Muscle layer of colon (tissue), 2 donors: ENCODE results near the gene TAF4.

Experiments
- H3K27ac ChIP-seq: one replicate; pipeline ENCODE4 v1.7.0; 2013; ENCODE audit warnings: low read depth, mild to moderate bottlenecking, low read length, moderate library complexity
- H3K27me3 ChIP-seq, 2 donors: one replicate each; pipeline ENCODE4 v1.7.0; 2013; ENCODE audit warnings: low read length in 2 of 2, mild to moderate bottlenecking in 2 of 2; ENCODE audit not compliant: insufficient read depth in 2 of 2, control insufficient read depth in 1 of 2
- H3K36me3 ChIP-seq: one replicate; pipeline ENCODE4 v1.7.0; 2013; ENCODE audit warnings: mild to moderate bottlenecking, low read length; ENCODE audit not compliant: insufficient read depth
- H3K4me1 ChIP-seq: one replicate; pipeline ENCODE4 v1.7.0; 2013; ENCODE audit warnings: mild to moderate bottlenecking, low read length; ENCODE audit not compliant: insufficient read depth
- H3K4me3 ChIP-seq, 2 donors: one replicate each; pipeline ENCODE4 v1.7.0; 2013; ENCODE audit warnings: low read length in 2 of 2, low read depth in 1 of 2, mild to moderate bottlenecking in 1 of 2, moderate library complexity in 1 of 2
- H3K9ac ChIP-seq: one replicate; pipeline ENCODE4 v1.7.0; 2013; ENCODE audit warnings: low read length
- H3K9me3 ChIP-seq: one replicate; pipeline ENCODE4 v1.7.0; 2013; ENCODE audit warnings: mild to moderate bottlenecking, low read length
- donor health status: abdominal sarcoma.
- donor health status: Adenocarcinoma of cecum.

The TAF4 gene

DNA sequence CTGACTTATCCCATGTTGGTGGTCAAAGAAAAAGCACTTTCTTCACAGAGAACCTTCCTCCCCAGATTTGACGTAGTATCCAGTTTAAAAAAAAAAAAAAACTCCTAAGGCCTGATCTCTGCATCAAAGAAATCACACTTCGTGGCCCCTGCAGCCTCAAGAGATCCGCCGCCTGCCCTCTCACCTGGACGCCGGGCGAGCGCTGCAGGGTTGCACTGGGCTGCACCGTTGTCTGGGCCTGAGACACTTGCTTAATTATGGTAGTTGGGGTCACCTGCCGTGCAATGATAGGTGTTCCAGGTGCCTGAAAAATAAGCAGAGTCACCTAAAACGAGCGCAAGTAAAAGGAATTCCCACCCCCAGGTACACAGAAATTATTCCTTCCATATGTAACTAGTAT is 53.0 kb downstream of the TAF4 start:
- peaks cover 17% of the 10 kb centered on the region for H3K4me1 ChIP-seq
- H3K27ac ChIP-seq = no peak overlapping the region
- H3K4me3 ChIP-seq = no peak overlapping the region
- peaks cover 51% of the 10 kb centered on the region for H3K36me3 ChIP-seq
- H3K9me3 ChIP-seq = no peaks in the 10 kb centered on the region
- H3K27me3 ChIP-seq = no peaks in the 10 kb centered on the region
- H3K9ac ChIP-seq = no peak overlapping the region

DNA sequence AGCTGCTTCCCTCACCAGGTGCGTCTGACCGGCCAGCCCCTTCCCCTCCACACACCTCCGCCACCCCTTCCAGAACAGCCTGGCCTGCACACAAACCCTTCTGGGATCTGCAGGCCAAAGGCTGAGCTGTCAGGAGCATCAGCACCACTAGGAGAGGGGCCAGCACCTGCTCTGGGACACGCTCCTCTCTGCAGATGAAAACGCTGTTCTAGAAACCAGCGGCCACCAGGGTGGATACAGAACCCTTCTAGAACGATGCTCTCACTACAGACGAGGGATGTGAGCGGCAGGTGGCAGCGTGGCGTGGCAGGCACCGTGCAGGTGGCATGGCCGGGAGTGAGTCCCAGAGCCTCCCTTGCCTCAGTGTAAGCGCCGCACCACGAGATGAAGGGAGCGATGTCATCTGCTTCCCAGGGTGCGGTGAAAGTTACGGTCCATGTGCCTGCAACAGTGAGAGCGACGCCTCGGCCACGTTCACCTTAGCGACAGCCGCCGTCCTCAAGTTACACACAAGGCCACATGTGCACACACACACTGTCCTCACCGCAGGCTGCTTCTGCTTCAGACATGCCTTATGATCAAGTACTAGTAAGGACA is 53.6 kb downstream of the TAF4 start:
- Histone ChIP-seq H3K27ac (no peak overlapping the region), H3K27me3 (no peaks in the 10 kb centered on the region), H3K9ac (no peak overlapping the region), H3K4me1 (peaks cover 17% of the 10 kb centered on the region), H3K36me3 (peaks cover 57% of the 10 kb centered on the region), H3K9me3 (no peaks in the 10 kb centered on the region), H3K4me3 (no peak overlapping the region)

DNA sequence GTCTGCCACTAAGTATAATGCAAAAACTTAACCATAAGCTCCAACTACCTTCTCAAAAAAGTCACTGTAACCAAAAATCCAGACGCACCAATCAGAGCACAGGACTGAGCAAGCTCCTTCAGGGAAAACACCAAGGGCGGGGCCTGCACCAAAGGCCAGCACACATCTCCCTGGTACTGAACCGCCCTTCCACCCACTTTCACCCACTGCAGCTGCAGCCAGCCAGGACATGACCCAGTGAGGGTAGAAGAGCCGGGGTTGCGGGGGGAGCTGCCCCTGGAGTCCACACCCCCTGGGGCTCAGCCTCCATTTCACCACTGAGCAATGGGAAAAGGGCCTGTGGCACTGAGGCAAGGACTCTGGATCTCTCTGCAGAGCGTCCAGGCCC is 54.3 kb downstream of the TAF4 start:
- Histone ChIP-seq H3K9ac (no peak overlapping the region), H3K27ac (no peak overlapping the region), H3K36me3 (peaks cover 63% of the 10 kb centered on the region)

DNA sequence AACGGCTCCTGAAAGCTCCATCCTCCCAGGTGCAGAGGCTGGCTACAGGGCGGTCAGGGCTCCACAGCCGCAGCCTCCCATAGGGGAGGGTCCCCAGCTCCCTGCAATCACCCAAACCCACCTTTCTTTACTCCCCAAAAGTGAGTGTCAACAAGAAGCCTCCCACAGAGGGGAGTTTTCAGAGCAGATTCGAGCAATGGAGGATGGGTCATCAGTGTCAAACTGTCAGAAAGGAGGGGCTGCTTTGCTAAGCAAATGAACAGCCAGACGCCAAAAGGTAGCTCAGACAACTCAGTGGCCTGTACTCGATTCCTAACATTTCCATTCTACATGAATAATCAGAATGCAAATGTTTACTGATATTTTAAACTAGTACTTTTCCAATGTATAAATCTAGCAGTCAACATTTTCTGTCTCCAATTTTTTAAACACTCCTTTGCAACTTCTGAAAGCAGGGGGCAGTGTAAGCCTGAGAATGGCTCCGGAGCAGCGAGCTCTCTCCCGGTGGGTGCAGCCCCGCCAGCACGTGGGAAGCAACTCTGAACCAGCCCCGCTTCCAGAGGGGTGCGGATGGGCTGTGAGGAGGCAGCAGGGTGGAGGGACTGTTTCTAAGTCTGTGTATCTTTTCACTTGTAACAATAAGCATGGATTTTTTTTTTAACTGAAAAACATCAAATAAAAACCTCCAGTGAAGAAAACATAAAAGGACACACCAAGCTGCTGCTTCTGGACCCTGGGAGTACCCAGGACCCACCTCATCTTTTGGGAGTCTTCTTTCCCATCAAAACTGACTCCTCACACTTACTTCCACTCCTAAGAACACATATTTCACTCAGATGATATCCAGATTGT is 54.9 kb downstream of the TAF4 start:
- H3K9me3 ChIP-seq = no peaks in the 10 kb centered on the region
- H3K4me3 ChIP-seq = no peak overlapping the region
- H3K27me3 ChIP-seq = no peaks in the 10 kb centered on the region
- H3K9ac ChIP-seq = no peak overlapping the region
- H3K36me3 ChIP-seq = peaks cover 69% of the 10 kb centered on the region
- peaks cover 17% of the 10 kb centered on the region for H3K4me1 ChIP-seq
- no peak overlapping the region for H3K27ac ChIP-seq

More for the DNA sequence above, 54.3 kb downstream of the TAF4 start:
- peaks cover 17% of the 10 kb centered on the region for H3K4me1 ChIP-seq
- H3K4me3 ChIP-seq = no peak overlapping the region
- no peaks in the 10 kb centered on the region for H3K9me3 ChIP-seq
- H3K27me3 ChIP-seq = no peaks in the 10 kb centered on the region

DNA sequence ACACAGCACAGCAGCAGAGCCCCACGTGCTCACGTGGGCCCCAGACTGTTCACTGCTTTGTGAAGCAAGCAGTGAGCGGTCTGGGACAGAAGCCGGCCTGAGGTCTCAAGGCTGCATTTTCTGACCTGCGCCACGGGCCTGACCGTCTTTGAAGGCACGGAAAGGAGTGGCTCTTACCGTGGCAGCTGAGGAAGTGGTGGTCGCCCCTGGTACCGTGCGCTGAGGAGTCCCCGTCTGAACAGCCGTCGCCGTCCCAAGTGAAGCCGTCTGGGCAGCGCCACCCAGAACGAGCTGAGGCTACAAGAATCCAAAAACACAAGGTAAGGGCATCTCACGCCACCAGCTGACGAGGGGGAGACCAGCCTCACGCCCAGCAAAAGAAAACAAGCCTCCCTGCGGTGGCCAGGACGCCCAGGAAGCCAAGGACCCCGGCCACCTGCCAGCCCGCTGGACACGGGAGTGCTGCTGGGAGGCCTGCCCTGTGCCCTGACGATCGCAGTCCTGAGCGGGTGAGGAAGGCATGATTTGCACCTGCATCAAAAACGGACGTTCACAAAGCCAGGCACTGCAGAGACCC is 55.7 kb downstream of the TAF4 start:
- H3K4me3 ChIP-seq = no peak overlapping the region
- H3K4me1 ChIP-seq = peaks cover 10% of the 10 kb centered on the region
- H3K36me3 ChIP-seq = peaks cover 77% of the 10 kb centered on the region
- no peak overlapping the region for H3K9ac ChIP-seq
- H3K9me3 ChIP-seq = no peaks in the 10 kb centered on the region
- no peak overlapping the region for H3K27ac ChIP-seq
- no peaks in the 10 kb centered on the region for H3K27me3 ChIP-seq

DNA sequence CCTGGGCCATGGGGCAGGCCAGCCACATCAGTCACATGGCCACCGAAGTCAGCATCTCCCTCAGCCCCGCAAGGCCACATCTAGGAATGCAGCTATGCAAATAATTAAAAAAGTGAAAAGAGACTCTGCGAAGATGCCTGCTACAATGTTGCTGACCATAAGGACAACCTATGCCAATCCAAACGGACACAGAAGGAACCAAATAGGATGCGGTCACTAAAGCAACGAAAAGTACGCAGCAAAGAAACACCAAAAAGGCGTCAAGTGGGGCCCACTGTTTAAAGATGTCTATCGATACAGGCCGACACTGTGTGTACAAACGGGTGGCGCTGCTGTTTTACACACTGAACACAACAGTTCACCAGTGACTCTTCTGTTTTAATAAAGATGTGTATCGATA is 56.4 kb downstream of the TAF4 start:
- Histone ChIP-seq H3K4me3 (no peak overlapping the region), H3K27me3 (no peaks in the 10 kb centered on the region), H3K27ac (no peak overlapping the region), H3K4me1 (peaks cover 6% of the 10 kb centered on the region), H3K9ac (no peak overlapping the region), H3K36me3 (peaks cover 80% of the 10 kb centered on the region), H3K9me3 (no peaks in the 10 kb centered on the region)

DNA sequence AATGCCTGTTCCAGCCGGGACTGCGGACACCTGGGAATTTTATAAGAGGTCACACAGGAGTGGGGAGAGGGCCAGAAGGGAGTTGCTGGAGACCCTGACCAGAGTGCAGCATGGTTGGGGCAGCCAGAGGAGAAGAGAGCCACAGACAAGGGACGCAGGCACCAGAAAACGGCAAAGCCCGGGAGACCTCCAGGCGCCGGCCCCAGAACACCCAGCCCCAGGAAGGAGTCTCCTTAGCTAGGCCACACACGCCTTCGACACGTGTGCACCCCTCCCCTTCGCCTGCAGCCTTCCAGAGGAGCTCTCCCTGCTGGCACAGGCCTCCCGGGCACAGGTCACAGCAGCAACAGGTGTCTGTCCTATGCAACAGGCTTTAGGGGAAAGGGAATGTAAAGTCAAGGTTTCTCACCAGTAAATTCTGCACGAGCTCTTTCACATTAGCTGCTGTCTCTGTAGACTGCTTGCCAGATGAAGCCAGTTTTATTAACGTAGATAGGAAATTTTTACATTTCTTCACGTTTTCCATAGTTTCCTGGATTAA is 57.0 kb downstream of the TAF4 start:
- H3K9ac ChIP-seq = no peak overlapping the region
- H3K27me3 ChIP-seq = no peaks in the 10 kb centered on the region
- H3K27ac ChIP-seq = no peak overlapping the region
- peaks cover 74% of the 10 kb centered on the region for H3K36me3 ChIP-seq
- H3K4me3 ChIP-seq = no peak overlapping the region
- peaks cover 6% of the 10 kb centered on the region for H3K4me1 ChIP-seq
- H3K9me3 ChIP-seq = no peaks in the 10 kb centered on the region

DNA sequence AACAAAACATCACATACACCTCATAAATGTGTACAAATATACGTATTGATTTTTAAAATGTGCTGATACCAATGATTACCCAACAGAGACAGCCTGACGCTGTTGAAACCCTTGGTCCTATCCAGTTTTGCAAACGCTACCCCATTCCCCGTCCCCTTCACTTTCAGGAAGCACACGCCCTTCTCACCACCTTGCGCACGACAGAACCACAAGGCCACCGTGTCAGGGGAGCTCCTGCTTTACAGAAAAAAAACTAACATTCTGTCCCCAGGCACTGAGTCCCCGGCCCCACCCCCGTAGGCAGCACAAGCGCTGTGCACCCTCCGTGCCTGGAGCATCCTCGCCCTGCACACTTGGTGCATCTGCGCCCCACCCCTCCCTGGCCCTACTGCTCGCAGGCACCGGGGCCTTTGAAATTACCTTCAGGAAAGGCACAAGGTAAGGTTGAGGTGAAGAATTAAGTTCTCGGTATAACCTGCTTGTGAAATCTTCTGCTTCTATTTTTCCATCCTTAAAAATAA is 58.5 kb downstream of the TAF4 start:
- H3K4me1 ChIP-seq = peaks cover 6% of the 10 kb centered on the region
- no peaks in the 10 kb centered on the region for H3K9me3 ChIP-seq
- no peak overlapping the region for H3K9ac ChIP-seq
- no peaks in the 10 kb centered on the region for H3K27me3 ChIP-seq
- peaks cover 75% of the 10 kb centered on the region for H3K36me3 ChIP-seq
- no peak overlapping the region for H3K4me3 ChIP-seq
- no peak overlapping the region for H3K27ac ChIP-seq

DNA sequence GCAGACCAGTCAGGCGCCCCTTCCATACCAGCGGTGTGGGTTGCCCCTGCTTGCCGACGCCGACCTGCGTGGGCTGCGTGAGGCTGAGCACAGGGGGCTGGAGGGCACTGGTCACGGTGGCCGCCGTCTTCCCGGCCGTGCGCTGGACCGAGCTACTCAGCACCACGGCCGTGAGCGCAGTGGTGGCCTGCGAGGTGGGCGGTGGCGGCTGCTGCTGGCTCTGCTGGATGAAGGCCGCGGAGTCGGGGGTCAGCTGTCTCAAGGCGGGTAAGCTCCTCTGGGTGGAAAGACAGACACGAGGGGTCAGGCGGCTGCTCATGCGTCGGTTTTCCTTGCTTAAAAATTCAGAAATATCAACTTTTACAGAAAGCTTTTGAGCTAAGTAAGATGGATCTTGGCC is 59.2 kb downstream of the TAF4 start:
- H3K27ac ChIP-seq = no peak overlapping the region
- H3K4me3 ChIP-seq = no peak overlapping the region
- H3K9me3 ChIP-seq = no peaks in the 10 kb centered on the region
- H3K27me3 ChIP-seq = no peaks in the 10 kb centered on the region
- H3K9ac ChIP-seq = no peak overlapping the region
- peaks cover 75% of the 10 kb centered on the region for H3K36me3 ChIP-seq
- peaks cover 6% of the 10 kb centered on the region for H3K4me1 ChIP-seq

DNA sequence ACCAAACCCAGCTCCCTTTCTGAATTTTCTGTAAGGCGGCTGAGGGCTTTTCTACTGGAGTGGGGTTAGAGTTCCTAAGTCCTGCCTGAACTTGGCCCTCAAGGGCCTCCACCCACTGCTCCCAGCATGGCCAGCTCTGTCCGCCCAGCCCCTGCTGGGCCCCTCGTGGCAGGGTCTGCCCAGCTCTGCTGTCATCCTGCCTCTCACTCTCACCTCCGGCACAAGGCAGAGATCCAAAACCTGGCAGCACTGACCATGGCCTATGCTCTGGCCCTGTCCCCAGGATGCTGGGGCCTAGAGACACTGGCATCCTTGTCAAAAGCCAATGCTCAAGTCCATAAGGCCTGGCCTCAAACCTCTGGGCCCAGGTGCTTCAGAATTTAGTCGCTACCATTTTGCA is 61.1 kb downstream of the TAF4 start:
- Histone ChIP-seq H3K27me3 (no peaks in the 10 kb centered on the region), H3K9me3 (no peaks in the 10 kb centered on the region), H3K36me3 (peaks cover 84% of the 10 kb centered on the region), H3K9ac (no peak overlapping the region), H3K27ac (no peak overlapping the region), H3K4me1 (no peaks in the 10 kb centered on the region), H3K4me3 (no peak overlapping the region)

DNA sequence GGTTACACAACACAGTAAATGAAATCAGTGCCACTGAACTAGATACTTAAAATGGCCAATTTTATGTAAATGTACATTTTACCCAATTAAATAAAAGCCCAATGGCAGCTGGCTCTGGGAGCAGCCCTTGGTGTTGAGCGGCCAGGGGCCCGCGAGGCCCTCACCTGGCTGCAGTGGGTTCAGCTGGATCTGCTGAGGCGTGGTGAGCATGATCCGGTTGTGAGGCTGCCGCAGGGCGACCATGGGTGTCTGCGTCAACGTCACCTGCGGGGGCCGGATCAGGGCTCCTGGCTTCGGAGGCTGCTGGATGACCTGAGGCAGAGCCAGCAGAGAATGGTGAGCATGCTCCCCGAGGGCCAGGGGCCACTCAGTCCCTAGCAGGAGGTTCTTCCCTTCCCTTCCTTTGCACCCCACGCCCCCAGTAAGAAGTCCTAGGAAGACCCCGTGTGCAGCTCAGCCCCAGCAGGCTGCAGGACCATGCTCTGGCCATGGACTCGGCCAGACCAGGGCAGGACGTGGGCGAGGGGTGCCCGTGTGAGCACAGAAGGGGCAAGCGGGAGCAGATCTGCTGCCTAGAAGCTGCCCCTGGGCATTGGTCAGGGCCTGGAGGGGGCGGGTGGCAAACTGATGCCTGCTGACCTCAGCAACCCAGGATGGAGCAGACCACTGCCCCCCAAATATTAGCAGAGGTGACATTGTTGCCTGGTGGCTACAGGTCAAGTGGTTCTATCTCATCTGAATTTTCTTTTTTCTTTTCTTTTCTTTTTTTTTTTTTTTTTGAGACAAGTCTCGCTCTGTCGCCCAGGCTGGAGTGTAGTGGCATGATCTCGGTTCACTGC is 61.9 kb downstream of the TAF4 start:
- Histone ChIP-seq H3K36me3 (peaks cover 84% of the 10 kb centered on the region), H3K4me3 (no peak overlapping the region), H3K9me3 (no peaks in the 10 kb centered on the region), H3K4me1 (no peaks in the 10 kb centered on the region), H3K27me3 (no peaks in the 10 kb centered on the region), H3K27ac (no peak overlapping the region), H3K9ac (no peak overlapping the region)
